C1 segment of cervical spinal cord (tissue), 14 donors: ENCODE data around the gene HPCAL4.

Source experiments
- DNase-seq, 14 donors: peaks; one replicate each; lab custom pipeline; 2025; lab: John Stamatoyannopoulos, UW

Gene HPCAL4

GRCh38 chr1:39691383-39692151 is at the start of gene HPCAL4:
Gene HPCAL4, minus strand, starts transcription at chr1:39691433. Its CDS starts 6,830 bp downstream, at chr1:39684603.
- peak in 13 of 14 donors; percentile 7 to 94 (median 67) for DNase-seq

- DNase-seq: peak; percentile 34 to 91 (median 84)
These were observed 47.6 kb upstream of the HPCAL4 start, which contains the start of gene PPIE for GRCh38 chr1:39738622-39739366. Gene PPIE, plus strand, starts transcription at chr1:39738882. Its CDS starts 19 bp downstream, at chr1:39738901.

- no peak for DNase-seq
These were observed 46.4 kb upstream of the HPCAL4 start for GRCh38 chr1:39737546-39738169.

- no peak for DNase-seq
These were observed 44.5 kb upstream of the HPCAL4 start for GRCh38 chr1:39735731-39736130.

- DNase-seq: no peak
These were observed 41.9 kb upstream of the HPCAL4 start for GRCh38 chr1:39733161-39733560.

GRCh38 chr1:39732730-39733129 is 41.5 kb upstream of the HPCAL4 start:
- DNase-seq: no peak

- no peak for DNase-seq
These were observed 38.6 kb upstream of the HPCAL4 start for GRCh38 chr1:39729842-39730241.

- no peak for DNase-seq
These were observed 37.8 kb upstream of the HPCAL4 start for GRCh38 chr1:39729030-39729429.

GRCh38 chr1:39727932-39728317 is 36.7 kb upstream of the HPCAL4 start:
- no peak for DNase-seq

- no peak for DNase-seq
These were observed 36.1 kb upstream of the HPCAL4 start for GRCh38 chr1:39727221-39727931.

GRCh38 chr1:39726600-39726999 is 35.4 kb upstream of the HPCAL4 start:
- DNase-seq: no peak

GRCh38 chr1:39722495-39722894 is 31.3 kb upstream of the HPCAL4 start:
- DNase-seq: no peak

GRCh38 chr1:39721664-39722063 is 30.4 kb upstream of the HPCAL4 start:
- DNase-seq: no peak

- DNase-seq: peak in 1 of 14 donors; percentile 50
These were observed 29.1 kb upstream of the HPCAL4 start for GRCh38 chr1:39720094-39720999.

- DNase-seq: no peak
These were observed 26.6 kb upstream of the HPCAL4 start for GRCh38 chr1:39717809-39718208.

- no peak for DNase-seq
These were observed 22.3 kb upstream of the HPCAL4 start for GRCh38 chr1:39713557-39713956.

GRCh38 chr1:39711966-39712340 is 20.7 kb upstream of the HPCAL4 start:
- DNase-seq: no peak

GRCh38 chr1:39711104-39711965 is 20.1 kb upstream of the HPCAL4 start:
- no peak for DNase-seq

- no peak for DNase-seq
These were observed 16.3 kb upstream of the HPCAL4 start for GRCh38 chr1:39707506-39707905.

GRCh38 chr1:39704757-39705156 is 13.5 kb upstream of the HPCAL4 start:
- DNase-seq: no peak
